GM12801 (cell line): ENCODE measurements around the gene CRYBG3.

Source experiments
- TF ChIP-seq, protein P1 (sequence below): IDR thresholded peaks from one replicate; pipeline ENCODE4 v1.5.1; 2011; ENCODE audit warnings: control low read depth; ENCODE audit not compliant: insufficient read length; ENCODE audit errors: extremely low read depth

Gene CRYBG3

DNA sequence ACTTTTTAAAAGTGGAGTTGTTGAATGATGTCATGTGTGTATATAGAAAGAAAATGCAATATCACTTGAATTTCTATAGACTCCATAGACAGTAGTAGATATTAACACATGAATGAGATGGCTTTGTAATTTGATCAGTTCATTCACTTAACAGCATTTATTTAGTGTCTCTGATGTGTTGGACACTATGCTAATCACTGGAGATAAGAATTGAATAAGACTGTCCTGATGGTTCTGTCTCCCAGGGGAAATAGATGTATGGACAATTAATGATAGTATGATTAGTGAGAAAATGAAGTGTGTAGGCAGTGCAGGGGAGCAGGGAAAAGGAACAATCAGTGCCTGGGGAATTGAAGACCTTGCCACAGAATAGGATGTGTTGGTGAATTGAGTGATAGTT is 77.5 kb downstream of the CRYBG3 start:
- TF ChIP-seq, protein P1, sequence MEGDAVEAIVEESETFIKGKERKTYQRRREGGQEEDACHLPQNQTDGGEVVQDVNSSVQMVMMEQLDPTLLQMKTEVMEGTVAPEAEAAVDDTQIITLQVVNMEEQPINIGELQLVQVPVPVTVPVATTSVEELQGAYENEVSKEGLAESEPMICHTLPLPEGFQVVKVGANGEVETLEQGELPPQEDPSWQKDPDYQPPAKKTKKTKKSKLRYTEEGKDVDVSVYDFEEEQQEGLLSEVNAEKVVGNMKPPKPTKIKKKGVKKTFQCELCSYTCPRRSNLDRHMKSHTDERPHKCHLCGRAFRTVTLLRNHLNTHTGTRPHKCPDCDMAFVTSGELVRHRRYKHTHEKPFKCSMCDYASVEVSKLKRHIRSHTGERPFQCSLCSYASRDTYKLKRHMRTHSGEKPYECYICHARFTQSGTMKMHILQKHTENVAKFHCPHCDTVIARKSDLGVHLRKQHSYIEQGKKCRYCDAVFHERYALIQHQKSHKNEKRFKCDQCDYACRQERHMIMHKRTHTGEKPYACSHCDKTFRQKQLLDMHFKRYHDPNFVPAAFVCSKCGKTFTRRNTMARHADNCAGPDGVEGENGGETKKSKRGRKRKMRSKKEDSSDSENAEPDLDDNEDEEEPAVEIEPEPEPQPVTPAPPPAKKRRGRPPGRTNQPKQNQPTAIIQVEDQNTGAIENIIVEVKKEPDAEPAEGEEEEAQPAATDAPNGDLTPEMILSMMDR = no peak

GRCh38 chr3:97901313-97902248 is 79.8 kb downstream of the CRYBG3 start:
- TF ChIP-seq, protein P1 = no peak

- TF ChIP-seq, protein P1 = no peak
These were observed 89.1 kb downstream of the CRYBG3 start for GRCh38 chr3:97910931-97911351.

- TF ChIP-seq, protein P1 = no peak
These were observed 89.6 kb downstream of the CRYBG3 start for GRCh38 chr3:97911459-97911858.

GRCh38 chr3:97914388-97914787 is 92.6 kb downstream of the CRYBG3 start:
- TF ChIP-seq, protein P1 = no peak

DNA sequence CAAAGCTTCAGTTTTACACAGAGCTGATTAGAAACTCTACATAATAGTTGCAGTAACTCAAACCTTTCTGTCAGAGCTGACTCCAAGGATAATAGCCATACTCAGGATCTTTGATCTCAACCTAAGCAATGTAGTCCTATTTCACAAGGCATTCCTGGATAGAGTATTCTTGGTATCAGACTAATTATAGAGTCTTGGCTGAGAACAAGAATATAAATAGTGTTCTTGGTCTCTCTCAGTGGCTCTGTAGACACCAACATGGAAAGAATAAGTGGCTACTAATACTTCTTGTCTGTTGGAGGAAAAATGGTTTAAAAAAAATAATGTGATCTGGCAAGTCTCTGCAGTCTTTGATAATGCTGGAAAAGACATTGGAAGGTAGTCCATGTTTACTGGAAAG is 94.8 kb downstream of the CRYBG3 start:
- TF ChIP-seq, protein P1 = no peak

DNA sequence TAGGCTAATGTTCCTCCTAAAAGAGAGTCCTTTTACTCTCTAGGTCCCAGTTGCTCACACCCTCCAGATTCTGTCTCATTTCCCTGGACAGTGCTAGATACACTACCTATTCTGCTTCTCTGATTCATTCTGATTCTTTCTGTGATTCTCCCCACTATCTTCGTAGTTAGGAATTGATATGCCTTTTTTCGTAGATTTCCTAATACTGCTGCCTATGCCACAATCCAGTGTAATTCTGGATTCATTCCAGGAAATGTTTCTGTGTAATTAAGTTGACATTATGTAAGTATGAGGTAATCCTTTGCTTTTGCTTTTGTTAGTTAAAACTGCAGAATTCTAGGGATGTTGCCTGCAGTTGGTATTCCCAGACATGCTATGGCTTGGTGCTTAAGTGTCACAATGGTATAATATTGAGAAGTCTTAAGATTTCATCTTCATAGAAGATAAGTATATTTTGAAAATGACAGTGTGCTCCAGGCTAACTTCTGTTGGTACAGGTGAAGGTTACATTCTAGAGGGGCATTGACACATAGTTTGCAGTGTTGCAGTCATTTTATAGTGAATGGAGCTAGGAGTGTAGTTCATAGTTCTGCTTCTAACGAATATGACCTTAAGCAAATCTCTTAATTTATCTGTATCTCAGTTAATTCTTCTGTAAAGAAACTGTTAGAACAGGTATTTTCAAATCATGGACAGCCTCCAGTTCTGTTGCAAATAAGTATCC is 96.2 kb downstream of the CRYBG3 start:
- TF ChIP-seq, protein P1 = no peak
